Neuron (in vitro differentiated cells): ENCODE results near the gene TSPO2.

ENCODE experiments used
- H2AFZ ChIP-seq: one replicate; pipeline ENCODE4 v1.6.1; 2013; ENCODE audit warnings: low read depth, mild to moderate bottlenecking, inconsistent platforms, low read length, moderate library complexity
- H3K27me3 ChIP-seq: one replicate; pipeline ENCODE4 v1.6.1; 2013; ENCODE audit warnings: low read length; ENCODE audit not compliant: insufficient read depth
- H3K36me3 ChIP-seq: one replicate; pipeline ENCODE4 v1.6.1; 2013; ENCODE audit warnings: low read length; ENCODE audit not compliant: insufficient read depth
- H3K4me1 ChIP-seq: one replicate; pipeline ENCODE4 v1.6.1; 2013; ENCODE audit warnings: low read length; ENCODE audit not compliant: insufficient read depth
- H3K4me3 ChIP-seq: 2 replicates; pipeline ENCODE4 v1.5.1; 2013; ENCODE audit warnings: mild to moderate bottlenecking, low read length, moderate library complexity
- H3K9me3 ChIP-seq: one replicate; pipeline ENCODE4 v1.6.1; 2013; ENCODE audit warnings: low read length

Gene TSPO2

GRCh38 chr6:41077536-41077935 is 35.3 kb downstream of the TSPO2 start:
- Histone ChIP-seq H3K36me3 (peaks cover 24% of the 10 kb centered on the region), H3K4me3 (no peak overlapping the region), H3K9me3 (no peaks in the 10 kb centered on the region), H3K4me1 (peaks cover 20% of the 10 kb centered on the region), H3K27me3 (no peaks in the 10 kb centered on the region), H2AFZ (no peak overlapping the region)

GRCh38 chr6:41078101-41078500 is 35.8 kb downstream of the TSPO2 start:
- H3K9me3 ChIP-seq = no peaks in the 10 kb centered on the region
- no peak overlapping the region for H2AFZ ChIP-seq
- no peaks in the 10 kb centered on the region for H3K27me3 ChIP-seq
- H3K4me3 ChIP-seq = no peak overlapping the region
- H3K4me1 ChIP-seq = peaks cover 20% of the 10 kb centered on the region
- H3K36me3 ChIP-seq = peaks cover 24% of the 10 kb centered on the region

- Histone ChIP-seq H3K36me3 (peaks cover 29% of the 10 kb centered on the region), H3K4me1 (peaks cover 18% of the 10 kb centered on the region), H3K9me3 (no peaks in the 10 kb centered on the region), H3K4me3 (no peak overlapping the region), H2AFZ (no peak overlapping the region), H3K27me3 (no peaks in the 10 kb centered on the region)
Measured at GRCh38 chr6:41079080-41079479, 36.8 kb downstream of the TSPO2 start.

DNA sequence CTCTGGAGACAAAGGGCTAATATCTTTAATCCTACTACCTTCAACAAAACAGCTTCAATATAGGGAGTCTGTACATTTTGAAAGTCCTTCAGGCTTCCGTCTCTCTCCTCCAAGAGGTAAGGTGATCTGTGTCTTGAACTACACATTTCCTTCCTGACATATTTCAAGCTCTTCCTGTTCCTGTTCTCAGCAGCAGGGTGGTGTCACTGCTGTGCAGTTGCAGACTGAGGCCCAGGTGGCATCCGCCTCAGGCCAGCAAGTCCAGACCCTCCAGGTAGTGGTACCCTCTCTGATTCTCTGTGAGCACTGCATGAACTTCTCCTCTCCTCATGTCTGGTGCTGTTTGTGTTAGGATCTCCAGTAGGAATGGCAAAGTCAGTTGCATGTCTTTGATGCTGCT is 38.4 kb downstream of the TSPO2 start:
- H3K36me3 ChIP-seq = peaks cover 42% of the 10 kb centered on the region
- H3K4me1 ChIP-seq = peaks cover 5% of the 10 kb centered on the region

GRCh38 chr6:41083072-41083471 is 40.8 kb downstream of the TSPO2 start:
- no peak overlapping the region for H2AFZ ChIP-seq
- H3K9me3 ChIP-seq = no peaks in the 10 kb centered on the region
- no peak overlapping the region for H3K4me3 ChIP-seq
- no peaks in the 10 kb centered on the region for H3K4me1 ChIP-seq
- peaks cover 58% of the 10 kb centered on the region for H3K36me3 ChIP-seq
- no peaks in the 10 kb centered on the region for H3K27me3 ChIP-seq

More for the DNA sequence above, 38.4 kb downstream of the TSPO2 start:
- Histone ChIP-seq H3K9me3 (no peaks in the 10 kb centered on the region), H2AFZ (no peak overlapping the region), H3K27me3 (no peaks in the 10 kb centered on the region), H3K4me3 (no peak overlapping the region)

GRCh38 chr6:41085182-41085581 is 42.9 kb downstream of the TSPO2 start:
- Histone ChIP-seq H3K27me3 (no peaks in the 10 kb centered on the region), H3K36me3 (peaks cover 54% of the 10 kb centered on the region), H2AFZ (no peak overlapping the region), H3K9me3 (no peaks in the 10 kb centered on the region), H3K4me3 (no peak overlapping the region), H3K4me1 (no peaks in the 10 kb centered on the region)

GRCh38 chr6:41088451-41088850 is 46.2 kb downstream of the TSPO2 start:
- no peaks in the 10 kb centered on the region for H3K27me3 ChIP-seq
- H2AFZ ChIP-seq = no peak overlapping the region
- no peak overlapping the region for H3K4me3 ChIP-seq
- peaks cover 75% of the 10 kb centered on the region for H3K36me3 ChIP-seq
- no peaks in the 10 kb centered on the region for H3K4me1 ChIP-seq
- H3K9me3 ChIP-seq = no peaks in the 10 kb centered on the region

- Histone ChIP-seq H3K9me3 (no peaks in the 10 kb centered on the region), H3K36me3 (peaks cover 80% of the 10 kb centered on the region), H3K4me3 (no peak overlapping the region), H3K4me1 (no peaks in the 10 kb centered on the region), H2AFZ (no peak overlapping the region), H3K27me3 (no peaks in the 10 kb centered on the region)
Measured at GRCh38 chr6:41090841-41091761, 48.8 kb downstream of the TSPO2 start.

GRCh38 chr6:41092421-41093140 is 50.3 kb downstream of the TSPO2 start:
- no peak overlapping the region for H2AFZ ChIP-seq
- no peak overlapping the region for H3K4me3 ChIP-seq
- no peaks in the 10 kb centered on the region for H3K27me3 ChIP-seq
- H3K9me3 ChIP-seq = no peaks in the 10 kb centered on the region
- no peaks in the 10 kb centered on the region for H3K4me1 ChIP-seq
- peaks cover 83% of the 10 kb centered on the region for H3K36me3 ChIP-seq

- H3K36me3 ChIP-seq = peaks cover 90% of the 10 kb centered on the region
- no peaks in the 10 kb centered on the region for H3K4me1 ChIP-seq
- H2AFZ ChIP-seq = no peak overlapping the region
- no peaks in the 10 kb centered on the region for H3K27me3 ChIP-seq
- no peaks in the 10 kb centered on the region for H3K9me3 ChIP-seq
- H3K4me3 ChIP-seq = no peak overlapping the region
Measured at GRCh38 chr6:41093729-41094128, 51.5 kb downstream of the TSPO2 start.
